Measurements from ENCODE around the gene NANOS1.

The NANOS1 gene

GRCh38 chr10:118997379-118997778 is 32.1 kb upstream of the NANOS1 start:
- Histone ChIP-seq H3K9me3 (no peaks in the 10 kb centered on the region), H3K4me1 (no peaks in the 10 kb centered on the region), H3K27me3 (ENCODE audit: low read depth) (peaks cover 15% of the 10 kb centered on the region; the same call in 1 of the 2 replicates), H3K4me3 (no peak overlapping the region), H3K36me3 (replicated peaks) (no peaks in the 10 kb centered on the region)
- no peak for DNase-seq (ENCODE audit: low spot score in 2 of 2)
- in situ Hi-C loops (cut with MboI; ENCODE audit: low sequenced_read_pairs): no loop called here

- H3K9me3 ChIP-seq: no peaks in the 10 kb centered on the region
- H3K4me3 ChIP-seq: no peak overlapping the region
- no peak for DNase-seq (ENCODE audit: low spot score in 2 of 2)
- peaks cover 11% of the 10 kb centered on the region; the same call in 1 of the 2 replicates for H3K27me3 ChIP-seq (ENCODE audit: low read depth)
- H3K4me1 ChIP-seq: no peaks in the 10 kb centered on the region
- in situ Hi-C loops (cut with MboI; ENCODE audit: low sequenced_read_pairs): no loop called here
- H3K36me3 ChIP-seq (replicated peaks): no peaks in the 10 kb centered on the region
Measured at GRCh38 chr10:118998183-118998582, 31.3 kb upstream of the NANOS1 start.

GRCh38 chr10:119001717-119002500 is 27.6 kb upstream of the NANOS1 start:
- no peak for DNase-seq (ENCODE audit: low spot score in 2 of 2)
- in situ Hi-C loops (cut with MboI; ENCODE audit: low sequenced_read_pairs): no loop called here
- Histone ChIP-seq H3K9me3 (no peaks in the 10 kb centered on the region), H3K4me3 (no peak overlapping the region), H3K4me1 (no peaks in the 10 kb centered on the region), H3K27me3 (ENCODE audit: low read depth) (no peaks in the 10 kb centered on the region), H3K36me3 (replicated peaks) (no peaks in the 10 kb centered on the region)

- in situ Hi-C loops (cut with MboI; ENCODE audit: low sequenced_read_pairs): no loop called here
- no peak for DNase-seq (ENCODE audit: low spot score in 2 of 2)
- no peaks in the 10 kb centered on the region for H3K27me3 ChIP-seq (ENCODE audit: low read depth)
Measured at GRCh38 chr10:119003572-119004289, 25.8 kb upstream of the NANOS1 start.

GRCh38 chr10:119005362-119006043 is 24.0 kb upstream of the NANOS1 start:
- Histone ChIP-seq H3K27me3 (ENCODE audit: low read depth) (no peaks in the 10 kb centered on the region), H3K4me3 (no peak overlapping the region), H3K4me1 (no peaks in the 10 kb centered on the region), H3K9me3 (no peaks in the 10 kb centered on the region), H3K36me3 (replicated peaks) (no peaks in the 10 kb centered on the region)
- in situ Hi-C loops (cut with MboI; ENCODE audit: low sequenced_read_pairs): no loop called here
- no peak for DNase-seq (ENCODE audit: low spot score in 2 of 2)

More at GRCh38 chr10:119003572-119004289, 25.8 kb upstream of the NANOS1 start:
- no peaks in the 10 kb centered on the region for H3K9me3 ChIP-seq
- H3K4me1 ChIP-seq: no peaks in the 10 kb centered on the region
- H3K36me3 ChIP-seq (replicated peaks): no peaks in the 10 kb centered on the region
- H3K4me3 ChIP-seq: no peak overlapping the region

GRCh38 chr10:119006451-119007210 is 22.9 kb upstream of the NANOS1 start:
- Histone ChIP-seq H3K4me3 (no peak overlapping the region), H3K27me3 (ENCODE audit: low read depth) (no peaks in the 10 kb centered on the region), H3K36me3 (replicated peaks) (no peaks in the 10 kb centered on the region), H3K9me3 (no peaks in the 10 kb centered on the region), H3K4me1 (no peaks in the 10 kb centered on the region)
- in situ Hi-C loops (cut with MboI; ENCODE audit: low sequenced_read_pairs): no loop called here
- no peak for DNase-seq (ENCODE audit: low spot score in 2 of 2)

GRCh38 chr10:119007211-119007574 is 22.3 kb upstream of the NANOS1 start:
- Histone ChIP-seq H3K4me3 (no peak overlapping the region), H3K36me3 (replicated peaks) (no peaks in the 10 kb centered on the region), H3K4me1 (no peaks in the 10 kb centered on the region), H3K27me3 (ENCODE audit: low read depth) (no peaks in the 10 kb centered on the region), H3K9me3 (no peaks in the 10 kb centered on the region)
- in situ Hi-C loops (cut with MboI; ENCODE audit: low sequenced_read_pairs): no loop called here
- DNase-seq (ENCODE audit: low spot score in 2 of 2): no peak

- peaks cover 5% of the 10 kb centered on the region; the same call in 1 of the 2 replicates for H3K27me3 ChIP-seq (ENCODE audit: low read depth)
- in situ Hi-C loops (cut with MboI; ENCODE audit: low sequenced_read_pairs): loop anchor here (10.0 kb wide), 1 partner anchor 456 kb away; no protein-coding TSS in a partner anchor
- no peak for DNase-seq (ENCODE audit: low spot score in 2 of 2)
- H3K36me3 ChIP-seq (replicated peaks): no peaks in the 10 kb centered on the region
- H3K9me3 ChIP-seq: no peaks in the 10 kb centered on the region
- H3K4me3 ChIP-seq: no peak overlapping the region
- H3K4me1 ChIP-seq: no peaks in the 10 kb centered on the region
Measured at GRCh38 chr10:119020627-119020946, 8.9 kb upstream of the NANOS1 start.

GRCh38 chr10:119022846-119023552 is 6.5 kb upstream of the NANOS1 start:
- H3K36me3 ChIP-seq (replicated peaks): no peaks in the 10 kb centered on the region
- H3K4me1 ChIP-seq: no peaks in the 10 kb centered on the region
- in situ Hi-C loops (cut with MboI; ENCODE audit: low sequenced_read_pairs): loop anchor here (10.0 kb wide), 1 partner anchor 458 kb away; no protein-coding TSS in a partner anchor
- no peaks in the 10 kb centered on the region for H3K9me3 ChIP-seq
- DNase-seq (ENCODE audit: low spot score in 2 of 2): no peak
- H3K4me3 ChIP-seq: no peak overlapping the region
- no peaks in the 10 kb centered on the region for H3K27me3 ChIP-seq (ENCODE audit: low read depth)

- DNase-seq (ENCODE audit: low spot score in 2 of 2): no peak
- no peaks in the 10 kb centered on the region for H3K4me1 ChIP-seq
- no peaks in the 10 kb centered on the region for H3K9me3 ChIP-seq
- no peaks in the 10 kb centered on the region for H3K36me3 ChIP-seq (replicated peaks)
- no peak overlapping the region for H3K4me3 ChIP-seq
- in situ Hi-C loops (cut with MboI; ENCODE audit: low sequenced_read_pairs): loop anchor here (10.0 kb wide), 1 partner anchor 459 kb away; no protein-coding TSS in a partner anchor
- H3K27me3 ChIP-seq (ENCODE audit: low read depth): no peaks in the 10 kb centered on the region
Measured at GRCh38 chr10:119023553-119023868, 6.0 kb upstream of the NANOS1 start.

- DNase-seq (ENCODE audit: low spot score in 2 of 2): no peak
- no peaks in the 10 kb centered on the region for H3K36me3 ChIP-seq (replicated peaks)
- H3K4me3 ChIP-seq: no peak overlapping the region
- no peaks in the 10 kb centered on the region for H3K4me1 ChIP-seq
- no peaks in the 10 kb centered on the region for H3K27me3 ChIP-seq (ENCODE audit: low read depth)
- no peaks in the 10 kb centered on the region for H3K9me3 ChIP-seq
- in situ Hi-C loops (cut with MboI; ENCODE audit: low sequenced_read_pairs): loop anchor here (10.0 kb wide), 1 partner anchor 460 kb away; no protein-coding TSS in a partner anchor
Measured at GRCh38 chr10:119024882-119025281, 4.6 kb upstream of the NANOS1 start.

GRCh38 chr10:119025336-119025735 is 4.2 kb upstream of the NANOS1 start:
- DNase-seq (ENCODE audit: low spot score in 2 of 2): no peak
- no peaks in the 10 kb centered on the region for H3K36me3 ChIP-seq (replicated peaks)
- no peaks in the 10 kb centered on the region for H3K4me1 ChIP-seq
- in situ Hi-C loops (cut with MboI; ENCODE audit: low sequenced_read_pairs): loop anchor here (10.0 kb wide), 1 partner anchor 461 kb away; no protein-coding TSS in a partner anchor
- H3K27me3 ChIP-seq (ENCODE audit: low read depth): no peaks in the 10 kb centered on the region
- no peaks in the 10 kb centered on the region for H3K9me3 ChIP-seq
- no peak overlapping the region for H3K4me3 ChIP-seq

GRCh38 chr10:119025776-119026175 is 3.7 kb upstream of the NANOS1 start:
- no peaks in the 10 kb centered on the region for H3K9me3 ChIP-seq
- no peaks in the 10 kb centered on the region for H3K27me3 ChIP-seq (ENCODE audit: low read depth)
- no peaks in the 10 kb centered on the region for H3K4me1 ChIP-seq
- DNase-seq (ENCODE audit: low spot score in 2 of 2): no peak
- in situ Hi-C loops (cut with MboI; ENCODE audit: low sequenced_read_pairs): loop anchor here (10.0 kb wide), 1 partner anchor 461 kb away; no protein-coding TSS in a partner anchor
- no peaks in the 10 kb centered on the region for H3K36me3 ChIP-seq (replicated peaks)
- no peak overlapping the region for H3K4me3 ChIP-seq
